Vagina (tissue), 2 donors: ENCODE data around the gene MMP2.

Experiments
- CTCF ChIP-seq, 3 experiments: fragments of 450-650 bp in 2 of 3; fragments of 200-600 bp in 1 of 3; sonication (generic) in 1 of 3; IDR thresholded peaks; one replicate each; pipeline ENCODE4 v1.5.1; 2017 to 2019; ENCODE audit warnings: antibody characterized with exemption in 3 of 3, mild to moderate bottlenecking in 2 of 3, moderate library complexity in 2 of 3
- POLR2A ChIP-seq, 2 donors: fragments of 450-650 bp; IDR thresholded peaks; one replicate each; pipeline ENCODE4 v1.6.1; 2017; ENCODE audit warnings: antibody characterized with exemption in 2 of 2, mild to moderate bottlenecking in 2 of 2, moderate library complexity in 2 of 2
- POLR2AphosphoS5 ChIP-seq, 2 donors: sonication (generic); formaldehyde crosslinking; IDR thresholded peaks; one replicate each; pipeline ENCODE4 v1.9.0; 2017; ENCODE audit warnings: antibody characterized with exemption in 2 of 2, mild to moderate bottlenecking in 2 of 2, low read depth in 1 of 2; ENCODE audit not compliant: insufficient read depth in 1 of 2

GRCh38 chr16:55447231-55447630, 31.8 kb upstream of the MMP2 start:
- TF ChIP-seq CTCF (IDR thresholded peaks at IDR 0.05), result no peak
- TF ChIP-seq POLR2A (IDR thresholded peaks at IDR 0.05), result no peak
- TF ChIP-seq POLR2AphosphoS5 (IDR thresholded peaks at IDR 0.05; ENCODE audit: insufficient read depth in 1 of 2, low read depth in 1 of 2), result no peak
